Esophagus squamous epithelium (tissue), 5 donors: ENCODE results near the gene TCF12. TPM values are rescaled to one million over a fixed set of nuclear protein-coding genes. Genes with fewer than 3 reads are reported as not detected.

Experiments
- DNase-seq: peaks from one replicate; lab custom pipeline; 2025; lab: John Stamatoyannopoulos, UW
- H3K27ac ChIP-seq, 4 donors: fragments of 200-600 bp; sonication (generic); one replicate each; pipeline ENCODE4 v1.5.1; 2016 to 2019; ENCODE audit warnings: mild to moderate bottlenecking in 1 of 4
- H3K27me3 ChIP-seq, 4 donors: fragments of 200-600 bp; sonication (generic); 1 replicate in 3 of 4; 2 replicates in 1 of 4; pipeline versions ENCODE4 v1.5.1 to v1.6.0; 2017 to 2021; ENCODE audit warnings: antibody characterized with exemption in 1 of 4
- H3K36me3 ChIP-seq, 3 donors: fragments of 200-600 bp; sonication (generic); one replicate each; pipeline ENCODE4 v1.5.1; 2016 to 2019
- H3K4me1 ChIP-seq, 3 donors: fragments of 200-600 bp; sonication (generic); one replicate each; pipeline ENCODE4 v1.5.1; 2017 to 2019
- H3K4me3 ChIP-seq, 4 donors: fragments of 200-600 bp; sonication (generic); 1 replicate in 3 of 4; 2 replicates in 1 of 4; pipeline ENCODE4 v1.5.1; 2016 to 2019; ENCODE audit warnings: mild to moderate bottlenecking in 2 of 4, moderate library complexity in 1 of 4
- H3K9me3 ChIP-seq, 3 donors: fragments of 200-600 bp; sonication (generic); one replicate each; pipeline ENCODE4 v1.5.1; 2016 to 2019
- CTCF ChIP-seq, 6 experiments: fragments of 450-650 bp in 4 of 6; fragments of 200-600 bp in 2 of 6; sonication (generic) in 2 of 6; IDR thresholded peaks; one replicate each; pipeline ENCODE4 v1.5.1; 2016 to 2019; ENCODE audit warnings: antibody characterized with exemption in 6 of 6, mild to moderate bottlenecking in 4 of 6, moderate library complexity in 4 of 6
- POLR2A ChIP-seq, 4 donors: fragments of 450-650 bp; IDR thresholded peaks; one replicate each; pipeline ENCODE4 v1.6.1; 2017; ENCODE audit warnings: antibody characterized with exemption in 4 of 4, mild to moderate bottlenecking in 4 of 4, moderate library complexity in 3 of 4
- WGBS, 2 donors: methylation state at CpG; one replicate each; pipeline ENCODE4 v1.1.5; 2018; 5-methylcytosine and 5-hydroxymethylcytosine counted together
- intact Hi-C: fragments of 100-400 bp; cut with DNase I; formaldehyde crosslinking; loops from one replicate; pipeline ENCODE4 v1.15.0; 2022
- total RNA-seq, 4 donors: library from RNA; depleted of rRNA; stranded (reverse); fragments of >200 nt; gene quantifications; one replicate each; pipeline ENCODE4 v1.1.0, GENCODE V29; 2016
- donor health status: DM: yes; HTN: yes; CAD: no.

The TCF12 gene
- total RNA-seq, 4 donors from 2014 or later: 28.5 to 90.4 (median 51.3) TPM

DNA sequence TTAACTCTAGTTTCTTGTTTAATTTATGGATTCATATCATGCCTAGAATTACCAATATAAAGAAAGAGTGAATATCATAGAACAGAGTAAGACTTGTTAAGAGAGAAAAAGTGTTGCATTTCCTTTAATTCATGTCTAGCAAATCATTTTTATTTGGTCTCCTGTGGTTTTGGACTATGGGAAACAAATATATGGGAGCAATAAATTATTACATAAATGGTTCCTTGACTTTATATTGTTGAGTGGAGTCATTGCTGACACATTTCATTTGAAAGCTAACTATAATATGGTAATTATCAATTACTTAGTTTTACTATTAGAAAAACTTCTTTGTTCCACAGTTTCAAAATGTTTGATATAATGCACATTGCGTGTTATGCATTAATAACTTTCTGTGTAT is 313.1 kb downstream of the TCF12 start:
- intact Hi-C loops: no loop called here
- peaks cover 0 to 2% (median 0%) of the 10 kb centered on the region in 3 donors for H3K4me1 ChIP-seq
- no peak overlapping the region for H3K4me3 ChIP-seq
- 91 to 100% methylated on average over 1 of the region's 1 CpG for WGBS, 2 donors
- no peak overlapping the region for H3K27ac ChIP-seq
- DNase-seq: no peak
- H3K9me3 ChIP-seq: no peaks in the 10 kb centered on the region
- H3K36me3 ChIP-seq: peaks cover 0 to 43% (median 11%) of the 10 kb centered on the region in 3 donors
- TF ChIP-seq CTCF (IDR thresholded peaks at IDR 0.05) (no peak), POLR2A (IDR thresholded peaks at IDR 0.05) (no peak)
- H3K27me3 ChIP-seq: no peaks in the 10 kb centered on the region

- WGBS, 2 donors: 93 to 94% methylated on average over 2 of the region's 2 CpGs
Observed at GRCh38 chr15:57234156-57234555, 315.7 kb downstream of the TCF12 start.

GRCh38 chr15:57235186-57235585 is 316.7 kb downstream of the TCF12 start:
- DNase-seq: no peak
- intact Hi-C loops: no loop called here
- no peak for TF ChIP-seq POLR2A (IDR thresholded peaks at IDR 0.05)
- no peak for TF ChIP-seq CTCF (IDR thresholded peaks at IDR 0.05)
- Histone ChIP-seq H3K4me1 (peaks cover 0 to 12% (median 0%) of the 10 kb centered on the region in 3 donors), H3K36me3 (peaks cover 0 to 49% (median 11%) of the 10 kb centered on the region in 3 donors), H3K9me3 (no peaks in the 10 kb centered on the region), H3K27ac (no peak overlapping the region), H3K27me3 (no peaks in the 10 kb centered on the region), H3K4me3 (no peak overlapping the region)
- 87 to 91% methylated on average over 4 of the region's 4 CpGs for WGBS, 2 donors

More at GRCh38 chr15:57234156-57234555, 315.7 kb downstream of the TCF12 start:
- H3K4me1 ChIP-seq: peaks cover 0 to 12% (median 0%) of the 10 kb centered on the region in 3 donors
- intact Hi-C loops: no loop called here
- H3K9me3 ChIP-seq: no peaks in the 10 kb centered on the region
- peaks cover 0 to 43% (median 11%) of the 10 kb centered on the region in 3 donors for H3K36me3 ChIP-seq
- no peaks in the 10 kb centered on the region for H3K27me3 ChIP-seq
- H3K4me3 ChIP-seq: no peak overlapping the region
- no peak overlapping the region for H3K27ac ChIP-seq
- no peak for DNase-seq
- TF ChIP-seq CTCF (IDR thresholded peaks at IDR 0.05) (no peak), POLR2A (IDR thresholded peaks at IDR 0.05) (no peak)

- no peaks in the 10 kb centered on the region for H3K9me3 ChIP-seq
- no peak for DNase-seq
- TF ChIP-seq CTCF (IDR thresholded peaks at IDR 0.05): no peak
- no peak for TF ChIP-seq POLR2A (IDR thresholded peaks at IDR 0.05)
- peaks cover 0 to 12% (median 0%) of the 10 kb centered on the region in 3 donors for H3K4me1 ChIP-seq
- peaks cover 0 to 54% (median 11%) of the 10 kb centered on the region in 3 donors for H3K36me3 ChIP-seq
- no peaks in the 10 kb centered on the region for H3K27me3 ChIP-seq
- intact Hi-C loops: no loop called here
- H3K4me3 ChIP-seq: no peak overlapping the region
- no peak overlapping the region for H3K27ac ChIP-seq
- 58 to 65% methylated on average over 4 of the region's 4 CpGs for WGBS, 2 donors
Observed at GRCh38 chr15:57235873-57236272, 317.4 kb downstream of the TCF12 start.

DNA sequence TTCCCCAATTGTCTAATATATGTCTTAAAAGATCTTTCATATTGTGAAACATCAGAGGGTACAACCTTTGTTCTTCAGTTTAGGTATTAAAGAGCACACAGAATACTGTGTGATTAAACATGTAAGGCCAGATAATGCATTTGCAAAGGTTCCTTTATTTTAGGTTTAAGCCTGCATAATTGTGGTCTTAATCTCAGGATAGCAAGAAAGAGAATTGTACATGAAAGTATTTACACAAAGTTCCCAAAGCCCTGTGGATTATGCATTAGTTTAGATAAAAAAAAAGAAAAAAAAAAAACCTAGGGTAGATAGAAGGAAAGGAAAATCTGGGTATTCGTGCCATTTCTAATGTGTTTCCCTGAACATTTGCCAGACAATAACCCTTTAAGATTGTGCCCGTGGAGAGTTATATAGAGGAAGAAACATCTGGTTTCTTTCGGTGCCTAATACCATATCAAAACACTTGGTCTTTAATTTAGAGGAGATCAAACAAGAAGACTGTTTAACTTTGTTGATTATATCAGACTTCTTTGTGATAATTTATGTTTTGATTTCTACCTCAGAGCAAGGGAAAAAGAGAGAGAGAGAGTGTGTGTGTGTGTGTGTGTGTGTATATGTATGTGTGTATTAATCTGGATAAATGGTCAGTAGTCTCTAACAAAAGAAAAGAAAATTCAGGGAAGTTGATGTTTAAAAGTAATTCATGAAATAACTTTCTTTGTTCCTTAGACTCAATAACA is 318.3 kb downstream of the TCF12 start:
- intact Hi-C loops: no loop called here
- Histone ChIP-seq H3K4me3 (no peak overlapping the region), H3K27ac (no peak overlapping the region), H3K9me3 (no peaks in the 10 kb centered on the region), H3K36me3 (peaks cover 0 to 63% (median 11%) of the 10 kb centered on the region in 3 donors), H3K27me3 (no peaks in the 10 kb centered on the region), H3K4me1 (peaks cover 0 to 12% (median 0%) of the 10 kb centered on the region in 3 donors)
- WGBS, 2 donors: 16 to 23% methylated on average over 3 of the region's 3 CpGs
- no peak for DNase-seq
- no peak for TF ChIP-seq CTCF (IDR thresholded peaks at IDR 0.05)
- no peak for TF ChIP-seq POLR2A (IDR thresholded peaks at IDR 0.05)
